HepG2 (cell line): ENCODE data around the gene GRIN3B. TPM values are rescaled to one million over a fixed set of nuclear protein-coding genes. Genes with fewer than 3 reads are reported as not detected.

Experiments
- ATF7-NPFF ChIP-seq: sonication (generic); formaldehyde crosslinking; IDR thresholded peaks from 2 replicates; pipeline ENCODE4 v1.8.1; 2023; ENCODE audit warnings: mild to moderate bottlenecking, low read depth, missing genetic modification reagents, moderate library complexity
- CBX5 ChIP-seq: sonication (generic); formaldehyde crosslinking; IDR thresholded peaks from 2 replicates; pipeline ENCODE4 v1.4.0; 2020; ENCODE audit warnings: missing genetic modification reagents, borderline replicate concordance
- EHMT2 ChIP-seq: fragments of 200-600 bp; sonication (generic); IDR thresholded peaks from 2 replicates; pipeline ENCODE4 v1.7.0; 2017; ENCODE audit warnings: antibody characterized with exemption, low read depth, low read length, borderline replicate concordance
- EP300 ChIP-seq, 3 experiments: sonication (generic) in 1 of 3; formaldehyde crosslinking in 1 of 3; IDR thresholded peaks; 2 replicates each; pipeline versions ENCODE4 v1.5.1 to v1.6.1; 2011 to 2020; ENCODE audit warnings: low read depth in 2 of 3, low read length in 2 of 3, borderline replicate concordance in 1 of 3, improper control_type of control experiment in 1 of 3, mild to moderate bottlenecking in 1 of 3, missing genetic modification reagents in 1 of 3, moderate library complexity in 1 of 3
- ETV5 ChIP-seq: IDR thresholded peaks from 2 replicates; pipeline ENCODE4 v1.6.1; 2018; ENCODE audit warnings: missing biosample characterization, missing genetic modification reagents, inconsistent platforms, borderline replicate concordance
- KLF16 ChIP-seq, 2 experiments: sonication (generic) in 1 of 2; formaldehyde crosslinking in 1 of 2; IDR thresholded peaks; 2 replicates each; pipeline versions ENCODE4 v1.6.1 to v1.8.0; 2016 to 2023; ENCODE audit warnings: missing genetic modification reagents in 2 of 2, missing compliant biosample characterization in 1 of 2
- RFX1 ChIP-seq: fragments of 450-650 bp; IDR thresholded peaks from 2 replicates; pipeline ENCODE4 v1.6.1; 2017
- SAP130 ChIP-seq: IDR thresholded peaks from 2 replicates; pipeline ENCODE4 v1.6.1; 2016; ENCODE audit warnings: low read depth
- SRY ChIP-seq: sonication (generic); formaldehyde crosslinking; IDR thresholded peaks from 2 replicates; pipeline ENCODE4 v1.8.0; 2022; ENCODE audit warnings: mild to moderate bottlenecking, missing genetic modification reagents
- TARDBP ChIP-seq: sonication (generic); formaldehyde crosslinking; IDR thresholded peaks from 2 replicates; pipeline ENCODE4 v1.8.0; 2022; ENCODE audit warnings: mild to moderate bottlenecking, missing genetic modification reagents
- TCF7L2 ChIP-seq: IDR thresholded peaks from 2 replicates; pipeline ENCODE4 v1.6.1; 2011; ENCODE audit warnings: mild to moderate bottlenecking, low read depth, low read length, moderate library complexity
- USF2 ChIP-seq, 2 experiments: sonication (generic) in 1 of 2; formaldehyde crosslinking in 1 of 2; IDR thresholded peaks; 2 replicates each; pipeline versions ENCODE4 v1.5.1 to v1.6.1; 2011 to 2020; ENCODE audit warnings: borderline replicate concordance in 1 of 2, low read depth in 1 of 2, low read length in 1 of 2, mild to moderate bottlenecking in 1 of 2, missing genetic modification reagents in 1 of 2, moderate library complexity in 1 of 2
- YY1 ChIP-seq: IDR thresholded peaks from 2 replicates; pipeline ENCODE4 v1.6.1; 2011; ENCODE audit warnings: low read length, low read depth, moderate library complexity, mild to moderate bottlenecking; ENCODE audit not compliant: insufficient read depth, insufficient replicate concordance
- ZBTB38 ChIP-seq: sonication (generic); formaldehyde crosslinking; IDR thresholded peaks from 2 replicates; pipeline ENCODE4 v1.5.1; 2020; ENCODE audit warnings: mild to moderate bottlenecking, missing genetic modification reagents
- ZHX1 ChIP-seq: sonication (generic); formaldehyde crosslinking; IDR thresholded peaks from 2 replicates; pipeline ENCODE4 v1.8.1; 2022; ENCODE audit warnings: low read depth, mild to moderate bottlenecking, missing genetic modification reagents
- polyA plus RNA-seq, 8 experiments: library from polyadenylated mRNA; depleted of rRNA in 3 of 8; stranded (reverse) in 7 of 8; unstranded in 1 of 8; fragments of >200 nt; fragmentation: Illumina TruSeq in 4 of 8; extraction: Trizol in 4 of 8; gene quantifications; 2 replicates each; pipeline versions ENCODE4 v1.2.1 to v1.2.3, GENCODE V29; 2011 to 2016; ENCODE audit warnings: low read depth in 4 of 8, missing spikeins in 1 of 8, mixed read lengths in 1 of 8; ENCODE audit not compliant: insufficient read depth in 1 of 8
- total RNA-seq, 5 experiments: library from RNA; depleted of rRNA; stranded (reverse); fragments of >200 nt; fragmentation: Illumina TruSeq; extraction: Trizol; gene quantifications; 2 replicates each; pipeline ENCODE4 v1.2.3, GENCODE V29; 2016; ENCODE audit warnings: low read depth in 1 of 5
- TF ChIP-seq, protein P1 (sequence below): sonication (generic); formaldehyde crosslinking; IDR thresholded peaks from 2 replicates; pipeline ENCODE4 v1.4.0; 2020; ENCODE audit warnings: missing genetic modification reagents
- TF ChIP-seq, protein P2 (sequence below): sonication (generic); formaldehyde crosslinking; IDR thresholded peaks from 2 replicates; pipeline ENCODE4 v1.5.1; 2020; ENCODE audit warnings: mild to moderate bottlenecking, missing genetic modification reagents, moderate library complexity

Gene GRIN3B
- total and polyA plus RNA-seq, 2 of the 13 experiments (the other 11 are each of a cell fraction or from before 2014, with no cell fraction given), result 0.07 to 0.20 TPM

GRCh38 chr19:958967-959855 lies 41.0 kb upstream of the GRIN3B start (continued):
- TF ChIP-seq EP300 (IDR thresholded peaks at IDR 0.05; ENCODE audit: low read depth in 2 of 2, low read length in 2 of 2) (no peak), EP300 (CRISPR knock-in tag; IDR thresholded peaks at IDR 0.05; ENCODE audit: borderline replicate concordance) (peak; percentile 45; the same call in 1 of the 2 replicates), USF2 (IDR thresholded peaks at IDR 0.05; ENCODE audit: low read depth, low read length) (no peak), USF2 (CRISPR knock-in tag; IDR thresholded peaks at IDR 0.05; ENCODE audit: borderline replicate concordance) (no peak), SAP130 (CRISPR knock-in tag) (peak; percentile 46), EHMT2 (no peak), TCF7L2 (no peak), SRY (CRISPR knock-in tag) (no peak), TARDBP (CRISPR knock-in tag) (0 out of 2 replicates have a peak, but pooled peaks have one; percentile 53), ATF7-NPFF (CRISPR knock-in tag) (0 out of 2 replicates have a peak, but pooled peaks have one; percentile 26), ZBTB38 (peak; percentile 96), YY1 (no peak), RFX1 (no peak), ZHX1 (CRISPR knock-in tag) (0 out of 2 replicates have a peak, but pooled peaks have one; percentile 30), CBX5 (CRISPR knock-in tag) (peak; percentile 64; the same call in 1 of the 2 replicates), KLF16 (CRISPR knock-in tag; IDR thresholded peaks at IDR 0.05) (no peak), ETV5 (CRISPR knock-in tag) (peak; percentile 38; the same call in 1 of the 2 replicates)
- TF ChIP-seq, protein P1, sequence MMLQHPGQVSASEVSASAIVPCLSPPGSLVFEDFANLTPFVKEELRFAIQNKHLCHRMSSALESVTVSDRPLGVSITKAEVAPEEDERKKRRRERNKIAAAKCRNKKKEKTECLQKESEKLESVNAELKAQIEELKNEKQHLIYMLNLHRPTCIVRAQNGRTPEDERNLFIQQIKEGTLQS (CRISPR knock-in tag), result peak; percentile 82
- TF ChIP-seq, protein P2, sequence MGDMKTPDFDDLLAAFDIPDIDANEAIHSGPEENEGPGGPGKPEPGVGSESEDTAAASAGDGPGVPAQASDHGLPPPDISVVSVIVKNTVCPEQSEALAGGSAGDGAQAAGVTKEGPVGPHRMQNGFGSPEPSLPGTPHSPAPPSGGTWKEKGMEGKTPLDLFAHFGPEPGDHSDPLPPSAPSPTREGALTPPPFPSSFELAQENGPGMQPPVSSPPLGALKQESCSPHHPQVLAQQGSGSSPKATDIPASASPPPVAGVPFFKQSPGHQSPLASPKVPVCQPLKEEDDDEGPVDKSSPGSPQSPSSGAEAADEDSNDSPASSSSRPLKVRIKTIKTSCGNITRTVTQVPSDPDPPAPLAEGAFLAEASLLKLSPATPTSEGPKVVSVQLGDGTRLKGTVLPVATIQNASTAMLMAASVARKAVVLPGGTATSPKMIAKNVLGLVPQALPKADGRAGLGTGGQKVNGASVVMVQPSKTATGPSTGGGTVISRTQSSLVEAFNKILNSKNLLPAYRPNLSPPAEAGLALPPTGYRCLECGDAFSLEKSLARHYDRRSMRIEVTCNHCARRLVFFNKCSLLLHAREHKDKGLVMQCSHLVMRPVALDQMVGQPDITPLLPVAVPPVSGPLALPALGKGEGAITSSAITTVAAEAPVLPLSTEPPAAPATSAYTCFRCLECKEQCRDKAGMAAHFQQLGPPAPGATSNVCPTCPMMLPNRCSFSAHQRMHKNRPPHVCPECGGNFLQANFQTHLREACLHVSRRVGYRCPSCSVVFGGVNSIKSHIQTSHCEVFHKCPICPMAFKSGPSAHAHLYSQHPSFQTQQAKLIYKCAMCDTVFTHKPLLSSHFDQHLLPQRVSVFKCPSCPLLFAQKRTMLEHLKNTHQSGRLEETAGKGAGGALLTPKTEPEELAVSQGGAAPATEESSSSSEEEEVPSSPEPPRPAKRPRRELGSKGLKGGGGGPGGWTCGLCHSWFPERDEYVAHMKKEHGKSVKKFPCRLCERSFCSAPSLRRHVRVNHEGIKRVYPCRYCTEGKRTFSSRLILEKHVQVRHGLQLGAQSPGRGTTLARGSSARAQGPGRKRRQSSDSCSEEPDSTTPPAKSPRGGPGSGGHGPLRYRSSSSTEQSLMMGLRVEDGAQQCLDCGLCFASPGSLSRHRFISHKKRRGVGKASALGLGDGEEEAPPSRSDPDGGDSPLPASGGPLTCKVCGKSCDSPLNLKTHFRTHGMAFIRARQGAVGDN (CRISPR knock-in tag), result peak; percentile 68
